HepG2 (cell line): Measurements from ENCODE around the gene SLC7A10.

Experiments used
- ZNF317 ChIP-seq: sonication (generic); formaldehyde crosslinking; IDR thresholded peaks from 2 replicates; pipeline ENCODE4 v1.5.0; 2020; ENCODE audit warnings: mild to moderate bottlenecking, missing genetic modification reagents
- ZNF737 ChIP-seq: sonication (generic); formaldehyde crosslinking; IDR thresholded peaks from 2 replicates; pipeline ENCODE4 v1.5.0; 2020; ENCODE audit warnings: missing genetic modification reagents, mild to moderate bottlenecking, borderline replicate concordance

GRCh38 chr19:33159893-33160292 lies 65.8 kb downstream of the SLC7A10 start:
- TF ChIP-seq ZNF317, result no peak
- no peak for TF ChIP-seq ZNF737 (CRISPR knock-in tag)
